ENCODE results near the gene FAM20C.

DNA sequence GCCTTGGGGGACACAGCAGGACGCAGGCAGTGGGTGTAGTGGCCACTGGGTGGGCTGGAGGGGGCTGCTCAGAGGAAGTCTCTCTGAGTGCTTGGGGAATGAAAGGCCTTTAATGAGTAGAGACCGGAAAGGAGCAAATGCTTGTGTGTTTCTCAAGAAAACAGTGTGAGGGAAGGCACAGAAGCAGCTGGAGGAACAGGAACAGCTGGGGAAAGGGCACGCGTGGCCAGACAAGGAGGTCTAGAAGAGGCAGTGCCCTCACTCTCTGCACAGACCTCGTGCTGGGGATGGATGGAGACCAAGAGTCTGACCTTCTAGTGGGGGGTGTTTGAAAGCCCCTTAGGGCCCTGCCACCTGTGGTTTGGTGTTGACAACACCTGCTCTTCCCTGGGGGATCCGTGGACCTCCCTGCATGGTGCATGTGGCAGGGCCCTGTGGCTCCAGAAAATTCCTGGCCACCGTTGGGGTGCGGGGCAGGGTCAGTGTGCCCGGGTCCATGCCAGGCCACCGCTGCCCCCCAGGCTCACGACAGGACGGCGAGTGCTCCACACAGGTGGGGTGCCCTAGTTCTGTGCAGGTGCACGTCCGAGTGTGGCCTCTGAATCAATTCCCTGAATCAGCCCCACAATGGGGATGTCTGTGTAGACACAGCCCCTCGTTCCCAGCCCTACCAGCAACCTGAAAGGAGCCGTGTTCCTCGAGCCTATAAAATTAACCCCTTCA is 25.9 kb upstream of the FAM20C start:
- TF ChIP-seq POLR2AphosphoS5 (IDR thresholded peaks at IDR 0.05) (no peak), POLR2A (IDR thresholded peaks at IDR 0.05) (no peak)
- TF ChIP-seq, protein P1, sequence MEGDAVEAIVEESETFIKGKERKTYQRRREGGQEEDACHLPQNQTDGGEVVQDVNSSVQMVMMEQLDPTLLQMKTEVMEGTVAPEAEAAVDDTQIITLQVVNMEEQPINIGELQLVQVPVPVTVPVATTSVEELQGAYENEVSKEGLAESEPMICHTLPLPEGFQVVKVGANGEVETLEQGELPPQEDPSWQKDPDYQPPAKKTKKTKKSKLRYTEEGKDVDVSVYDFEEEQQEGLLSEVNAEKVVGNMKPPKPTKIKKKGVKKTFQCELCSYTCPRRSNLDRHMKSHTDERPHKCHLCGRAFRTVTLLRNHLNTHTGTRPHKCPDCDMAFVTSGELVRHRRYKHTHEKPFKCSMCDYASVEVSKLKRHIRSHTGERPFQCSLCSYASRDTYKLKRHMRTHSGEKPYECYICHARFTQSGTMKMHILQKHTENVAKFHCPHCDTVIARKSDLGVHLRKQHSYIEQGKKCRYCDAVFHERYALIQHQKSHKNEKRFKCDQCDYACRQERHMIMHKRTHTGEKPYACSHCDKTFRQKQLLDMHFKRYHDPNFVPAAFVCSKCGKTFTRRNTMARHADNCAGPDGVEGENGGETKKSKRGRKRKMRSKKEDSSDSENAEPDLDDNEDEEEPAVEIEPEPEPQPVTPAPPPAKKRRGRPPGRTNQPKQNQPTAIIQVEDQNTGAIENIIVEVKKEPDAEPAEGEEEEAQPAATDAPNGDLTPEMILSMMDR (IDR thresholded peaks at IDR 0.05): no peak

All from prostate gland (tissue), 2 donors.